GM21619 (cell line): ENCODE results near the gene SQOR.
A peak's percentile ranks its signal among the peaks of the same experiment; 100 is the strongest.

Experiments
- ATAC-seq: cut with Tn5 transposase; IDR thresholded peaks from one replicate; pipeline ENCODE4 v1.9.1; 2021; ENCODE audit not compliant: unreplicated experiment

Gene SQOR

DNA sequence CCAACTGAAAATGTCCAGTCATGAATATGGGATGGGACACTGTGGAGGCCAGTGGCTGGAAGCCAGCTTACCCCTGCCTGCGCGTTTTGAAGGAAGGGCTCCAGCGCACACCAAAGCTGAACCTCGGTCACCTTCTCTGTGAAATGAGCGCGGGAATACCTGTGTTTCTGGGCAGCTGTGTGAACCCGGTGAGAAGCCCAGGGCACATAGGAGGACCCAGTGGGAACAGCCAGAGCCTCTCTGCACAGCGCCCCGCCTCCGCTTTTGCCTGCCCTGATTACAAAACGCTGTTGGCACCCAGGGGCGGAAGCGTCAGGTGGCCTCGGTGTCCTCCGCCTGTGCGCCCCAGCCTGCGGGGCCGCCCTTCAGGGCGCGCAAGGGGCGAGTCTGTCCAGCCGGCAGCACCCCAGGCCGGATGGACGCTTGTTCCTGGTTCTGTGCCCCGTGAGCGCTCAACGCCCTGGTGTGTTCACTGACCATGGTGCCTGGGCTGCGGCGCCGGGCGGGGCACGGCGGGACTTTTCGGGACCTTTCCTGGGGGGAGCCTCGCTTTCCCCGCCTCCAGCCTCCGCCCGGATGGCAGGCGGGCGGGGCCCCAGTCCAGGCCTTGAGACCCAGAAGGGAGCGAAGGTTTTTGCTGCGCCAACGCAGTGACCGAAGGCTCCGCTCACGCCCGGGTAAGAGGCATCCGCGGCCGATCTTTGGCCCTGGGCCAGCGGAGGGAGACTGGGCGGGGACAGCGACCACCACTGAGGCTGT is at the start of gene SQOR:
SQOR (plus strand) TSS at position 598 of the 759 bp plus-strand sequence. CDS start 23,895 bp downstream, outside the sequence.
- ATAC-seq: peak; percentile 69

- no peak for ATAC-seq
Measured at GRCh38 chr15:45585069-45585791, 49.6 kb upstream of the SQOR start.

GRCh38 chr15:45586125-45586524 is 48.7 kb upstream of the SQOR start:
- no peak for ATAC-seq

- ATAC-seq: peak; percentile 2
Measured at GRCh38 chr15:45586601-45587094, 48.2 kb upstream of the SQOR start.

DNA sequence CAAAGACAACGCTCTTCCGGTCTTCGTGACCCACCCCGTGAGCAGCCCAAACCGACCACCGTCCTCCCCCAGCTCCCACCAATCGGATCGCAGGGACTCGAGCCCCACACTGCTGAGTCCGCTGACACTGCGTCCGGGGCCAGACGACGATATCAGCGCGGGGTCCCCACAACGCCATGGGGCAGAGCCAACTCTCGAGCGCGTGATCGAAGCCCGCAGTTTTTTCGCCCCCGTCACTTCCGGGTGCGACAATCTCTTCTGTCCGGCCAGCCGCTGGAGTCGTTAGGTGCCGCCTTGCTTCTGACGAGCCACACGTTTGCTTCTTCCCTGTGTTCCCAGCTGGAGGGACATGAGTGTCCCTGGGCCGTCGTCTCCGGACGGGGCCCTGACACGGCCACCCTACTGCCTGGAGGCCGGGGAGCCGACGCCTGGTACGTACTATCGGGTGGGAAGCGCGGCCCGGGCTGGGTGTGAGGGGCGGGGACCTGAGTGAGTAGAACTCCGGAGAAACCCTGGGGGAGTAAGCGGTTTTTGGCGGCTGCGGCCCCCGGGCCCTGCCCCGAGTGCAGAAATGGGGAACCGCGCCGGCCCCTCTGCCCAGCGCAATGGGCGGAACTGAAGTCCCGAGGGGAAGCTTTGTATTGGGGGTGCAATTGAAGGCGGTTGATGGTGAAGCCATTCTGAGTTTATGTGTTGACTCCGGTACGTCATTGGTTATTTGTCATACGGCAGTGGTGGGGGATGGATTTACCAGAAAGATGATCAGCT is 47.5 kb upstream of the SQOR start, which contains the start of gene BLOC1S6:
BLOC1S6 (plus strand) TSS at position 285 of the 768 bp plus-strand sequence; CDS start at position 350, 65 bp downstream.
- peak; percentile 79 for ATAC-seq

GRCh38 chr15:45587863-45588170 is 47.0 kb upstream of the SQOR start:
- no peak for ATAC-seq

- no peak for ATAC-seq
Measured at GRCh38 chr15:45588219-45588875, 46.5 kb upstream of the SQOR start.

- no peak for ATAC-seq
Measured at GRCh38 chr15:45589256-45589655, 45.6 kb upstream of the SQOR start.

DNA sequence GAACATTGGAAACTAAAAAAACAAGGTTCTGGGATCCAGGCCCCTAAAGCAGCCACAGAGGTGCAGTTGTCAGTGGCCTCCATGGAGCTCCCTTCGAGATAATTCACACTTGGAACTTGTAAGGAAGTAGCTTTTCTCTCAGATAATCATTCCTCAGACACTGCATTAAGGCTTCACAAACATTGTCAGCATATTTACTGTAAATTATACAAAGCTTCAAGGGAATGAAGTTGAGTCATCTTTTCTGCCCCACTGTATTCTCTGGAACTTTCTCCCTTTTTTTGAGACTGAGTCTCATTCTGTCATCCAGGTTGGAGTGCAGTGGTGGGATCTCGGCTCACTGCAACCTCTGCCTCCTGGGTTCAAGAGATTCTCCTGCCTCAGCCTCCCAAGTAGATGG is 40.5 kb upstream of the SQOR start:
- ATAC-seq: no peak

- no peak for ATAC-seq
Measured at GRCh38 chr15:45594835-45595530, 39.8 kb upstream of the SQOR start.

GRCh38 chr15:45603881-45604280 is 30.9 kb upstream of the SQOR start:
- no peak for ATAC-seq

- ATAC-seq: no peak
Measured at GRCh38 chr15:45604326-45604725, 30.5 kb upstream of the SQOR start.

- no peak for ATAC-seq
Measured at GRCh38 chr15:45606413-45606812, 28.4 kb upstream of the SQOR start.

- no peak for ATAC-seq
Measured at GRCh38 chr15:45606841-45607240, 28.0 kb upstream of the SQOR start.

GRCh38 chr15:45611305-45611704 is 23.5 kb upstream of the SQOR start:
- no peak for ATAC-seq

DNA sequence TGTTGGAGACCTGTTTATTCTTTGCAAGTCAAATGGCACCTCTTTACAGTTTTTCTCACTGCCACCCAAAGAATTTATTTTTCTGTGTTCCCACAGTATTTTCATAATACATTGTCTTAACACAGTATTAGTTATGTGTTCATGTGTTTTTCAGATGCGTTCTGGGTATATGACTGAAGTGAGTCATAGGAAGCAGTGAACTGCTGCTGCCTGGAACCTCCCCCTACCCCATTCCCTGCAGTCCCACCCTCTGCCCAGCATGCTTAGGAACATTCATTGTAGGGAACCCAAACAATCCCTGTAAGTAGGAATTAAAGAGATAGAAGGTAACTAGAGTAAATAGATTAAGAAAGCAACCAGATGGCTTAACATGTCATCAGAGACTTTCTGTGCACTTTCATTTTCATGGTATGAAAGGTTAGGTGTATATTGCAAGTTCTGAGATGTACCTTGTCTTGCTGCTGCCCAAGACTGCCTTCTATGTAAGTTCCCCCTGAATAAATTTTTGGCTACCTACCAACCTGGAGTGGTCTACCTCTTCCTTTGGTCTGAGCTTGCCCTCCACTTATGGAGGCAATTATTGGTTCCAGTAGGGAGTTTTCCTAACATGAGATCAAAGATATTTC is 21.9 kb upstream of the SQOR start:
- no peak for ATAC-seq

GRCh38 chr15:45616901-45617323 is 17.9 kb upstream of the SQOR start:
- ATAC-seq: no peak

DNA sequence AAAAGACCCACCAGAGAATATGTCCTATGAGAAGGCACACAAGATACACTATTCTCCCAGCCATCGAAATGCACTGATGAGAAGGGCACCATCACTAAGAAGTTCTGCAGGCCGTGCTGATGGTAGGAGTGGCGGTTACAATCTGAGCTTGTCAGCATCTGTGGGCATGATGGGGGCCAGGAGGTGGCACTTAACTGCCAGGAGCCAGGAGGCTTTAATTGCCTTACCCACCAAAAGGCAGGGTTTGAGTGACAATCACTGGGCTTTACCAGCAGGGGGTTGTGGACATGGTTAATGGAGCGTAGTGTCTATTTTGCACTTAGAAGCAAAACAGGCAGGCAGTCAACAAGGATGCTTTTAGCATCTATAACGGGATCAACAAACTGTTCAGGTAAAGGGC is 16.0 kb upstream of the SQOR start:
- ATAC-seq: no peak

- ATAC-seq: no peak
Measured at GRCh38 chr15:45628136-45628535, 6.7 kb upstream of the SQOR start.
